Thyroid gland (tissue), 4 donors: Measurements from ENCODE around the gene MRPL4.

Source experiments
- POLR2A ChIP-seq, 2 donors: fragments of 450-650 bp; IDR thresholded peaks; one replicate each; pipeline ENCODE4 v1.6.1; 2017; ENCODE audit warnings: antibody characterized with exemption in 2 of 2, mild to moderate bottlenecking in 2 of 2, moderate library complexity in 1 of 2
- TF ChIP-seq, protein P1 (sequence below), 6 experiments: fragments of 200-600 bp in 3 of 6; fragments of 450-650 bp in 3 of 6; sonication (generic) in 3 of 6; IDR thresholded peaks; one replicate each; pipeline ENCODE4 v1.5.1; 2016 to 2019; ENCODE audit warnings: antibody characterized with exemption in 6 of 6, mild to moderate bottlenecking in 2 of 6, inconsistent platforms in 1 of 6, moderate library complexity in 1 of 6

DNA sequence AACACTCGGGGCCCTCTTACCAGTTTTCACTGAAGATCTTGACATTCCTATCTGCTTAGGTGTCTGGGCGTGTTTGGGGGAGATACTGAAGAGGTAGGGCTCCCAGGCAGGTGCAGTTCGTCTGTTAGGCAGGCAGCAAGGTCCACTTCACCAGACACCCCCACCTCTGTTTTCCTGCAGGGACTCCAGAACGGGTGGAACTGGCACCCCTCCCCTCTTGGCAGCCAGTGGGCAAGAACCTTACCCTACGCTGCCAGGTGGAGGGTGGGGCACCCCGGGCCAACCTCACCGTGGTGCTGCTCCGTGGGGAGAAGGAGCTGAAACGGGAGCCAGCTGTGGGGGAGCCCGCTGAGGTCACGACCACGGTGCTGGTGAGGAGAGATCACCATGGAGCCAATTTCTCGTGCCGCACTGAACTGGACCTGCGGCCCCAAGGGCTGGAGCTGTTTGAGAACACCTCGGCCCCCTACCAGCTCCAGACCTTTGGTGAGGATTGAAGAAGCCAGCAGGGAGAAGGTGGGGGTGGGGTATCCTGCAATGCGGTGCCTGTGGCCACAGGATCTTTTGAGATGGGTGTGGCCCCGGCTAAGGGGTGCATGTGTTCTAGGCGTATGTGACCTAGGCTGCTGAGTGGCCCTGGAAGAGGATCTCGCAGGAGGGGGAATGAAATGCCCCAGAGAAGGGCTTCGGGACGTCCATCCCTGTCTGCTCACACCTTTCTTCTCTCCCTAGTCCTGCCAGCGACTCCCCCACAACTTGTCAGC, 31.5 kb downstream of the MRPL4 start:
- TF ChIP-seq, protein P1, sequence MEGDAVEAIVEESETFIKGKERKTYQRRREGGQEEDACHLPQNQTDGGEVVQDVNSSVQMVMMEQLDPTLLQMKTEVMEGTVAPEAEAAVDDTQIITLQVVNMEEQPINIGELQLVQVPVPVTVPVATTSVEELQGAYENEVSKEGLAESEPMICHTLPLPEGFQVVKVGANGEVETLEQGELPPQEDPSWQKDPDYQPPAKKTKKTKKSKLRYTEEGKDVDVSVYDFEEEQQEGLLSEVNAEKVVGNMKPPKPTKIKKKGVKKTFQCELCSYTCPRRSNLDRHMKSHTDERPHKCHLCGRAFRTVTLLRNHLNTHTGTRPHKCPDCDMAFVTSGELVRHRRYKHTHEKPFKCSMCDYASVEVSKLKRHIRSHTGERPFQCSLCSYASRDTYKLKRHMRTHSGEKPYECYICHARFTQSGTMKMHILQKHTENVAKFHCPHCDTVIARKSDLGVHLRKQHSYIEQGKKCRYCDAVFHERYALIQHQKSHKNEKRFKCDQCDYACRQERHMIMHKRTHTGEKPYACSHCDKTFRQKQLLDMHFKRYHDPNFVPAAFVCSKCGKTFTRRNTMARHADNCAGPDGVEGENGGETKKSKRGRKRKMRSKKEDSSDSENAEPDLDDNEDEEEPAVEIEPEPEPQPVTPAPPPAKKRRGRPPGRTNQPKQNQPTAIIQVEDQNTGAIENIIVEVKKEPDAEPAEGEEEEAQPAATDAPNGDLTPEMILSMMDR (IDR thresholded peaks at IDR 0.05) = no peak
- no peak for TF ChIP-seq POLR2A (IDR thresholded peaks at IDR 0.05)
